ENCODE results near the gene PRLR. TPM values are rescaled to one million over a fixed set of nuclear protein-coding genes. Genes with fewer than 3 reads are reported as not detected.

The PRLR gene
- total and polyA plus RNA-seq, 4 donors, result 3.5 to 44.5 (median 14.3) TPM

DNA sequence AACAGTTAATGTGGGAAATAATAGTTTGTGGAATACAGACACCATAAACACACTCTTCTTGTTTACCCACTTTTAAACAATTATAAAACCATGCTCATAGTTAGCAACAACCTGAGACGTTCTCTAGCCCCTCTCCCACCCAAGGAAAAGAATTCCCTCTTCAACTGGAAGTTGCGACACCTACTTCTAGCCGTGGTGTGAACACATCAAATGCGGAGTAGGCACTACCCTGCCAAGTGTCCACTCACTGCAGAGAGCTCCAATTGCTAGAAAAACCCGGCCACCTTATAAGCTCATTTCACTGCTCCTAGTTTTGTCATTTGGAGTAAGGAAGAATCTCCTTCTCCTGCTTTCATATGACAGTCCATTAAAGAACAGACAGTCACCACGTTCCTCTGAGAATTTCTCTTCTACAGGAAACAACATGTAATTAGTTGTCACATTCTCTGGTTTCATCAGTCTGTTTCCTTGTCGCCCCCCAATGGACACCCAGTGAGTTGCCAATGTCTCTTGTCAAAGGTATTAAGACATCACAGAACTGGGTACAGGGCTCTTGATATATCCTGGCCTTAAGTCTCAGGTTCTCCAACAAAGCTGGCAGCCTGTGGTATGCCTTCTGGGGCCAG lies 47.3 kb downstream of the PRLR start:
- peak; percentile 96 to 97 for TF ChIP-seq RAD21 (IDR thresholded peaks at IDR 0.05)
- peak; percentile 14 for TF ChIP-seq YY1 (IDR thresholded peaks at IDR 0.05)
- TF ChIP-seq, protein P1, sequence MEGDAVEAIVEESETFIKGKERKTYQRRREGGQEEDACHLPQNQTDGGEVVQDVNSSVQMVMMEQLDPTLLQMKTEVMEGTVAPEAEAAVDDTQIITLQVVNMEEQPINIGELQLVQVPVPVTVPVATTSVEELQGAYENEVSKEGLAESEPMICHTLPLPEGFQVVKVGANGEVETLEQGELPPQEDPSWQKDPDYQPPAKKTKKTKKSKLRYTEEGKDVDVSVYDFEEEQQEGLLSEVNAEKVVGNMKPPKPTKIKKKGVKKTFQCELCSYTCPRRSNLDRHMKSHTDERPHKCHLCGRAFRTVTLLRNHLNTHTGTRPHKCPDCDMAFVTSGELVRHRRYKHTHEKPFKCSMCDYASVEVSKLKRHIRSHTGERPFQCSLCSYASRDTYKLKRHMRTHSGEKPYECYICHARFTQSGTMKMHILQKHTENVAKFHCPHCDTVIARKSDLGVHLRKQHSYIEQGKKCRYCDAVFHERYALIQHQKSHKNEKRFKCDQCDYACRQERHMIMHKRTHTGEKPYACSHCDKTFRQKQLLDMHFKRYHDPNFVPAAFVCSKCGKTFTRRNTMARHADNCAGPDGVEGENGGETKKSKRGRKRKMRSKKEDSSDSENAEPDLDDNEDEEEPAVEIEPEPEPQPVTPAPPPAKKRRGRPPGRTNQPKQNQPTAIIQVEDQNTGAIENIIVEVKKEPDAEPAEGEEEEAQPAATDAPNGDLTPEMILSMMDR (IDR thresholded peaks at IDR 0.05; ENCODE audit: low read depth, low read length, missing input control), result peak; percentile 79
- peak in 1 of 2 donors; percentile 9 for TF ChIP-seq RXRA (IDR thresholded peaks at IDR 0.05)
- no peak for TF ChIP-seq JUND (IDR thresholded peaks at IDR 0.05)
- no peak for TF ChIP-seq REST (IDR thresholded peaks at IDR 0.05)
- H3K27ac ChIP-seq (ENCODE audit: low read depth in 1 of 2, low read length in 2 of 2), result no peak overlapping the region
- DNase-seq (ENCODE audit: low spot score), result no peak
- H3K4me1 ChIP-seq (ENCODE audit: control insufficient read depth in 4 of 4, insufficient read depth in 4 of 4, low read length in 3 of 4), result peaks cover 2 to 21% (median 12%) of the 10 kb centered on the region in 4 donors
- no peaks in the 10 kb centered on the region for H3K9me3 ChIP-seq (ENCODE audit: control insufficient read depth in 4 of 4, low read length in 3 of 4)
- peak overlapping the region in 1 of 2 donors; percentile 2 for H3K9ac ChIP-seq (ENCODE audit: low read depth in 1 of 2, low read length in 2 of 2)
- no peaks in the 10 kb centered on the region for H3K27me3 ChIP-seq (ENCODE audit: control insufficient read depth in 4 of 4, insufficient read depth in 4 of 4, low read length in 3 of 4)
- 29% methylated on average over 7 of the region's 7 CpGs for WGBS
- peak overlapping the region in 1 of 3 donors; percentile 4 for H3K4me3 ChIP-seq (ENCODE audit: low read depth in 1 of 3, low read length in 3 of 3)
- H3K36me3 ChIP-seq (ENCODE audit: control insufficient read depth in 4 of 4, insufficient read depth in 3 of 4, low read depth in 1 of 4, low read length in 3 of 4), result no peaks in the 10 kb centered on the region

DNA sequence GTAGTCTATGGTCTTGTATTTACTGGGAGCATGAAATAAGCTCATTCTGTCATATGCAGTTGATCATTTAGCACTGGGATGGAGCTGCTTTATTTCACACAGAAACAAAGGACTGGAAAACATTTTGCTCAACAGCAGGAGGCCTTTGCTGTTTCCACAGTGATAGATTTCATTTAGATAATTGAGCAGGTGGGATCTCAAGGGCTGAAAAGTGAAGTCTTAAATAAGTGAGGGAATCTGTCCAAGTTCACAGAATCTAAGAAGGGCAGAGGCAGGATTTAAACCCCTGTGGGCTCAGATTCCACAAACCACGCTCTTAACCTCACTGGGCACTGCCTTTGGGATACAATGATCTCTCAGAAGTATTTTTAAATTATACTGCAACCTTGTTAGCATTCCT lies 47.8 kb downstream of the PRLR start:
- H3K9ac ChIP-seq (ENCODE audit: low read depth in 1 of 2, low read length in 2 of 2), result no peak overlapping the region
- WGBS, result 100% methylated on average over 1 of the region's 1 CpG
- H3K9me3 ChIP-seq (ENCODE audit: control insufficient read depth in 4 of 4, low read length in 3 of 4), result no peaks in the 10 kb centered on the region
- DNase-seq (ENCODE audit: low spot score), result no peak
- no peak overlapping the region for H3K4me3 ChIP-seq (ENCODE audit: low read depth in 1 of 3, low read length in 3 of 3)
- H3K36me3 ChIP-seq (ENCODE audit: control insufficient read depth in 4 of 4, insufficient read depth in 3 of 4, low read depth in 1 of 4, low read length in 3 of 4), result no peaks in the 10 kb centered on the region
- TF ChIP-seq HNF4A (conservative IDR thresholded peaks at IDR 0.05), result no peak
- TF ChIP-seq GABPA (IDR thresholded peaks at IDR 0.05 in 1 of 2, conservative IDR thresholded peaks at IDR 0.05 in 1 of 2), result no peak
- no peak for TF ChIP-seq FOXA1 (IDR thresholded peaks at IDR 0.05)
- no peak for TF ChIP-seq TAF1 (conservative IDR thresholded peaks at IDR 0.05)
- no peaks in the 10 kb centered on the region for H3K27me3 ChIP-seq (ENCODE audit: control insufficient read depth in 4 of 4, insufficient read depth in 4 of 4, low read length in 3 of 4)
- H3K27ac ChIP-seq (ENCODE audit: low read depth in 1 of 2, low read length in 2 of 2), result no peak overlapping the region
- H3K4me1 ChIP-seq (ENCODE audit: control insufficient read depth in 4 of 4, insufficient read depth in 4 of 4, low read length in 3 of 4), result peaks cover 2 to 18% (median 11%) of the 10 kb centered on the region in 4 donors

GRCh38 chr5:35180046-35180445 lies 50.2 kb downstream of the PRLR start:
- peaks cover 0 to 9% (median 2%) of the 10 kb centered on the region in 4 donors for H3K4me1 ChIP-seq (ENCODE audit: control insufficient read depth in 4 of 4, insufficient read depth in 4 of 4, low read length in 3 of 4)
- WGBS, result 95% methylated on average over 7 of the region's 7 CpGs
- TF ChIP-seq TAF1 (conservative IDR thresholded peaks at IDR 0.05) (no peak), YY1 (IDR thresholded peaks at IDR 0.05) (no peak), FOXA2 (IDR thresholded peaks at IDR 0.05) (no peak), ZBTB33 (IDR thresholded peaks at IDR 0.05) (no peak), SP1 (IDR thresholded peaks at IDR 0.05) (no peak), HNF4G (IDR thresholded peaks at IDR 0.05) (no peak), RAD21 (IDR thresholded peaks at IDR 0.05) (no peak), NR2F2 (IDR thresholded peaks at IDR 0.05) (no peak), HNF4A (conservative IDR thresholded peaks at IDR 0.05) (no peak), EGR1 (IDR thresholded peaks at IDR 0.05; ENCODE audit: low read depth in 2 of 2) (no peak), GABPA (IDR thresholded peaks at IDR 0.05 in 1 of 2, conservative IDR thresholded peaks at IDR 0.05 in 1 of 2) (no peak)
- TF ChIP-seq, protein P1 (IDR thresholded peaks at IDR 0.05; ENCODE audit: low read depth, low read length, missing input control), result no peak
- TF ChIP-seq, protein P2, sequence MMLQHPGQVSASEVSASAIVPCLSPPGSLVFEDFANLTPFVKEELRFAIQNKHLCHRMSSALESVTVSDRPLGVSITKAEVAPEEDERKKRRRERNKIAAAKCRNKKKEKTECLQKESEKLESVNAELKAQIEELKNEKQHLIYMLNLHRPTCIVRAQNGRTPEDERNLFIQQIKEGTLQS (IDR thresholded peaks at IDR 0.05), result no peak

More at GRCh38 chr5:35180046-35180445, 50.2 kb downstream of the PRLR start:
- Histone ChIP-seq H3K36me3 (ENCODE audit: control insufficient read depth in 4 of 4, insufficient read depth in 3 of 4, low read depth in 1 of 4, low read length in 3 of 4) (no peaks in the 10 kb centered on the region), H3K27me3 (ENCODE audit: control insufficient read depth in 4 of 4, insufficient read depth in 4 of 4, low read length in 3 of 4) (no peaks in the 10 kb centered on the region), H3K9me3 (ENCODE audit: control insufficient read depth in 4 of 4, low read length in 3 of 4) (no peaks in the 10 kb centered on the region), H3K27ac (ENCODE audit: low read depth in 1 of 2, low read length in 2 of 2) (no peak overlapping the region), H3K9ac (ENCODE audit: low read depth in 1 of 2, low read length in 2 of 2) (no peak overlapping the region), H3K4me3 (ENCODE audit: low read depth in 1 of 3, low read length in 3 of 3) (no peak overlapping the region)
- DNase-seq (ENCODE audit: low spot score), result no peak

All from liver (tissue), 9 donors.